HG03575 (cell line): Measurements from ENCODE around the gene IKBKG.
"Not testable (repeated sequence)": the region's sequence is repeated elsewhere in the genome, so short reads cannot be mapped to it uniquely, and the experiment has no call there.

Experiments
- ATAC-seq: cut with Tn5 transposase; IDR thresholded peaks from one replicate; pipeline ENCODE4 v1.9.1; 2021; ENCODE audit not compliant: unreplicated experiment, insufficient number of reproducible peaks, low FRiP score; ENCODE audit errors: extremely low read depth

Gene IKBKG

GRCh38 chrX:154525606-154526490 lies 21.6 kb upstream of the IKBKG start:
- ATAC-seq, result no peak

GRCh38 chrX:154526901-154527675 lies 20.3 kb upstream of the IKBKG start:
- no peak for ATAC-seq

- ATAC-seq, result no peak
Measured at GRCh38 chrX:154529206-154529612, 18.2 kb upstream of the IKBKG start.

GRCh38 chrX:154530286-154530685 lies 17.1 kb upstream of the IKBKG start:
- ATAC-seq, result no peak

- ATAC-seq, result no peak
Measured at GRCh38 chrX:154531626-154532025, 15.8 kb upstream of the IKBKG start.

GRCh38 chrX:154532690-154533089 lies 14.7 kb upstream of the IKBKG start:
- ATAC-seq, result no peak

GRCh38 chrX:154534526-154535322 lies 12.7 kb upstream of the IKBKG start:
- peak; percentile 83 for ATAC-seq

GRCh38 chrX:154535892-154536291 lies 11.5 kb upstream of the IKBKG start:
- no peak for ATAC-seq

GRCh38 chrX:154539077-154539476 lies 8.3 kb upstream of the IKBKG start:
- ATAC-seq, result no peak

GRCh38 chrX:154540365-154540764 lies 7.1 kb upstream of the IKBKG start:
- not testable (repeated sequence) for ATAC-seq

GRCh38 chrX:154540897-154541535 lies 6.4 kb upstream of the IKBKG start:
- ATAC-seq, result no peak

- no peak for ATAC-seq
Measured at GRCh38 chrX:154541589-154541895, 5.9 kb upstream of the IKBKG start.

GRCh38 chrX:154541896-154542722 lies 5.3 kb upstream of the IKBKG start:
- ATAC-seq, result no peak

- ATAC-seq, result no peak
Measured at GRCh38 chrX:154542723-154543424, 4.5 kb upstream of the IKBKG start.

GRCh38 chrX:154545673-154546274 lies 1.6 kb upstream of the IKBKG start:
- ATAC-seq, result no peak

GRCh38 chrX:154546354-154547244 lies 821 bp upstream of the IKBKG start, which contains the start of gene G6PD:
Gene G6PD, minus strand, starts transcription at chrX:154546846. Its CDS starts 691 bp downstream, at chrX:154546155.
- ATAC-seq, result peak; percentile 14

- ATAC-seq, result no peak
Measured at GRCh38 chrX:154548028-154548316, 552 bp downstream of the IKBKG start.
